Thymus (tissue), 11 donors: ENCODE results near the gene PLEKHA6. TPM values are rescaled to one million over a fixed set of nuclear protein-coding genes. Genes with fewer than 3 reads are reported as not detected.
"Not testable (repeated sequence)": the region's sequence is repeated elsewhere in the genome, so short reads cannot be mapped to it uniquely, and the experiment has no call there.

ENCODE experiments used
- DNase-seq, 9 donors: peaks; one replicate each; pipeline ENCODE4 v3.0.0-alpha.2; 2013; ENCODE audit warnings: low spot score in 9 of 9, low read depth in 6 of 9, missing footprints in 1 of 9
- H3K27ac ChIP-seq, 2 donors: one replicate each; pipeline ENCODE4 v1.5.1; 2013; ENCODE audit warnings: control low read depth in 1 of 2, low read depth in 1 of 2, low read length in 1 of 2, mild to moderate bottlenecking in 1 of 2, moderate library complexity in 1 of 2
- H3K27me3 ChIP-seq, 2 donors: one replicate each; pipeline ENCODE4 v1.5.1; 2013; ENCODE audit warnings: low read length in 1 of 2; ENCODE audit not compliant: control insufficient read depth in 2 of 2, insufficient read depth in 1 of 2
- H3K36me3 ChIP-seq, 2 donors: one replicate each; pipeline ENCODE4 v1.5.1; 2013; ENCODE audit warnings: low read length in 1 of 2, mild to moderate bottlenecking in 1 of 2, moderate library complexity in 1 of 2; ENCODE audit not compliant: control insufficient read depth in 2 of 2, insufficient read depth in 2 of 2
- H3K4me1 ChIP-seq, 2 donors: one replicate each; pipeline ENCODE4 v1.5.1; 2013; ENCODE audit warnings: low read length in 2 of 2; ENCODE audit not compliant: control insufficient read depth in 2 of 2, insufficient read depth in 2 of 2
- H3K4me3 ChIP-seq, 2 donors: one replicate each; pipeline ENCODE4 v1.5.1; 2013; ENCODE audit warnings: low read length in 2 of 2, control low read depth in 1 of 2, mild to moderate bottlenecking in 1 of 2
- H3K9me3 ChIP-seq, 2 donors: one replicate each; pipeline ENCODE4 v1.5.1; 2013; ENCODE audit warnings: low read length in 1 of 2, mild to moderate bottlenecking in 1 of 2; ENCODE audit not compliant: control insufficient read depth in 2 of 2, insufficient read depth in 1 of 2
- WGBS: extraction: QIAGEN DNeasy Blood & Tissue Kit; methylation state at CpG from one replicate; pipeline ENCODE4 v1.1.7; 2013; 5-methylcytosine and 5-hydroxymethylcytosine counted together
- polyA plus RNA-seq: library from polyadenylated mRNA; stranded (reverse); fragments of 200-250 nt; gene quantifications from one replicate; pipeline ENCODE4 v1.2.3, GENCODE V29; 2013
- total RNA-seq: library from RNA; stranded (reverse); fragments of 120-200 nt; gene quantifications from one replicate; pipeline ENCODE4 v1.2.4, GENCODE V29; 2013
- donor health status: healthy.

Gene PLEKHA6
- total and polyA plus RNA-seq, 2 donors = 0.47 to 1.4 TPM

DNA sequence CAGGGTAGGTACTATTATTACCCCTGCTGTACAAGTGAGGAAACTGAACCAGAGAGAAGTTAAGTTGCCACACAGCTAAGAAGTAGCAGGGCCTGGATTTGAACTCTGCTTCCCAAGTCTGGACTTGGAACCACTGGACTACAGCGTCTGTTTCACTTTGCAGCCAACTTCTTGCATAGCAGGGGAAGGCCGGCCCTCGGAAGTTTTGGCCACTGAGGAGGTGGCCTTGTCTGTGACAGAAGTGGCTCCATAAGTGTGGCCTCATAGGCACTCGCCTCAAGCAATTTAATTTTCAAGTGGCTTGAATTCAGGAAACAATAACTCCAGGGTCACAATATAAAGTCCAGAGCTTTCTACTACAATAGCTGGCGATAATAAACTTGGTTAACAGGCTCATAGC lies 41.4 kb downstream of the PLEKHA6 start:
- no peaks in the 10 kb centered on the region for H3K27me3 ChIP-seq
- no peak overlapping the region for H3K27ac ChIP-seq
- H3K4me3 ChIP-seq = no peak overlapping the region
- no peaks in the 10 kb centered on the region for H3K4me1 ChIP-seq
- no peaks in the 10 kb centered on the region for H3K36me3 ChIP-seq
- DNase-seq = no peak
- no peaks in the 10 kb centered on the region for H3K9me3 ChIP-seq
- WGBS = 96% methylated on average over 5 of the region's 5 CpGs

- Histone ChIP-seq H3K27me3 (no peaks in the 10 kb centered on the region), H3K4me3 (no peak overlapping the region), H3K9me3 (no peaks in the 10 kb centered on the region), H3K36me3 (no peaks in the 10 kb centered on the region), H3K4me1 (no peaks in the 10 kb centered on the region), H3K27ac (no peak overlapping the region)
- WGBS = 94% methylated on average over 5 of the region's 5 CpGs
- no peak for DNase-seq
Measured at GRCh38 chr1:204317170-204317569, 42.6 kb downstream of the PLEKHA6 start.

DNA sequence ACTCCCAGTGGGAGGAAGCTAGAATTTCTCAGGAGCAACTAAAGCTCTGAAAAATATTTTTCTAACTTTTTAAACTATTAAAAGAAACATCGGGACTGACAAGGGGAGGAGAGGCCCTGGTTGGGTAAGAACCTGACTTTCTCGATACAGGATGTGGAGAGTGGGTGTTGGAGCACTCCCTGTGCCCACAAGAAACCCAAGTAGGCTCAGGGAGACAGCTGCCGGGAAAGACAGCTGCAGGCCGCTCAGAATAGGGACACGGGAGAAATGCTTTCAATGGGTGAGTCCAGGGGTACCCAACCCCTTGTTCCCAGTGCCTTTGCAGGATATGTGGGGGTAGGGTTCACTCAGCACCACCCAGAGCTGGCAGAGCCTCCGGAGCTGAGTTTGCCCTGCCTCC lies 43.6 kb downstream of the PLEKHA6 start:
- no peak overlapping the region for H3K4me3 ChIP-seq
- DNase-seq = no peak

GRCh38 chr1:204314893-204315658 lies 44.7 kb downstream of the PLEKHA6 start:
- Histone ChIP-seq H3K36me3 (no peaks in the 10 kb centered on the region), H3K4me1 (no peaks in the 10 kb centered on the region), H3K9me3 (no peaks in the 10 kb centered on the region), H3K27me3 (no peaks in the 10 kb centered on the region), H3K4me3 (no peak overlapping the region), H3K27ac (no peak overlapping the region)
- no peak for DNase-seq
- 91% methylated on average over 12 of the region's 12 CpGs for WGBS

More for the DNA sequence above, 43.6 kb downstream of the PLEKHA6 start:
- Histone ChIP-seq H3K27ac (no peak overlapping the region), H3K27me3 (no peaks in the 10 kb centered on the region), H3K9me3 (no peaks in the 10 kb centered on the region), H3K4me1 (no peaks in the 10 kb centered on the region), H3K36me3 (no peaks in the 10 kb centered on the region)
- WGBS = 46% methylated on average over 6 of the region's 6 CpGs

DNA sequence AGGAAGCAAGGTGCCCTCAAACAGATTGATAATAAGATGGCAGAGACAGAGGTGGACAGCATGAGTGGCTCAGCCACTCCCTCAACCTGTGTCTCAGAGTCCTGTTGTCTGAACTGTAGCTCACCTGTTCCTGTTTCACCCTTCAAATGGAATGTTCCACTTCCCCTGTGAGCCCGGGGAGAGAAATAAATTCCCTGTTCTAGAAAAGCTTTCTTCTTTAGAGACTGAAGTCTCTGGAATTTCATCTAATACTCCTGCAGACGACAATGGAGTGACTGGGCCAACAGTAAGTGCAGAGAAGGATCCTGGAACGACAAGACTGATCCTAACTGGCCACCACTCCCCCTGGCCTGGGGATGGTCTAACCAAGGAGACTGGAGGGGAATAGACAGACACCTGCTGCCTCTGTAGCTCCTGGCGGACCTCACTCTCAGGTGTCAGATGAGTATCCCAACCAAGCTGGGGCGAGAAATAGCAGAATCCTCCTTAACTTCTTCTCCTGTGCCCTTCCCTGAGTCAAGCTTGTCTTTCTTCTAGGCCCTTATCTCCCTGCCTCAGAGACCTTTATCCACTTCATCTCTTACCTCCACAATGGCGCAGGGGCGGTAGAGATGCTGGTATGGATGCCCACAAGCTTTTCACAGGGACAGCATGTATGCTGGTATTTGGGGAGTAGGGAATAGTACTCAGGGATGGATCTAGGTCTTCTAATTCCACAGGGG lies 45.4 kb downstream of the PLEKHA6 start:
- Histone ChIP-seq H3K4me3 (no peak overlapping the region), H3K36me3 (no peaks in the 10 kb centered on the region), H3K9me3 (no peaks in the 10 kb centered on the region), H3K27ac (no peak overlapping the region), H3K27me3 (no peaks in the 10 kb centered on the region), H3K4me1 (no peaks in the 10 kb centered on the region)
- peak in 1 of 9 donors; percentile 23 for DNase-seq
- WGBS = 83% methylated on average over 7 of the region's 7 CpGs

- Histone ChIP-seq H3K27me3 (no peaks in the 10 kb centered on the region), H3K27ac (no peak overlapping the region), H3K9me3 (no peaks in the 10 kb centered on the region), H3K36me3 (no peaks in the 10 kb centered on the region), H3K4me1 (no peaks in the 10 kb centered on the region), H3K4me3 (no peak overlapping the region)
- DNase-seq = no peak
- WGBS = 26% methylated on average over 4 of the region's 4 CpGs
Measured at GRCh38 chr1:204313675-204314074, 46.1 kb downstream of the PLEKHA6 start.

DNA sequence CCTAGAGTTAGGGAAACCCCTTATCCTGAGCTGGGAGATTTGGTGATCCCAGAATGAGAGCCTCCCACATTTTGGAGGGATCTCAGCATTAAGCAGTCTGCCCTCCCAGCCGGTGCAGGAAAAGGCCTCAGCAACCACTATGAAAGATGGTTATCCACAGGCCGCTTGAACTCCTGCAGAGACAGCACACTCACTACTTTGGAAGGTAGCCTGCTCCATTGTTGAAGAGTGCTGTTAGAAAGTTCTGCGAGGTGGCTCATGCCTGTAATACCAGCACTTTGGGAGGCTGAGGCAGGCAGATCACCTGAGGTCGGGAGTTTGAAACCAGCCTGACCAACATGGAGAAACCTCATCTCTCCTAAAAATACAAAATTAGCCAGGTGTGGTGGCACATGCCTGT lies 48.8 kb downstream of the PLEKHA6 start:
- H3K27me3 ChIP-seq, H3K4me1 ChIP-seq, H3K4me3 ChIP-seq, H3K36me3 ChIP-seq, H3K27ac ChIP-seq, DNase-seq, H3K9me3 ChIP-seq: not testable (repeated sequence)
- WGBS = 97% methylated on average over 4 of the region's 4 CpGs

DNA sequence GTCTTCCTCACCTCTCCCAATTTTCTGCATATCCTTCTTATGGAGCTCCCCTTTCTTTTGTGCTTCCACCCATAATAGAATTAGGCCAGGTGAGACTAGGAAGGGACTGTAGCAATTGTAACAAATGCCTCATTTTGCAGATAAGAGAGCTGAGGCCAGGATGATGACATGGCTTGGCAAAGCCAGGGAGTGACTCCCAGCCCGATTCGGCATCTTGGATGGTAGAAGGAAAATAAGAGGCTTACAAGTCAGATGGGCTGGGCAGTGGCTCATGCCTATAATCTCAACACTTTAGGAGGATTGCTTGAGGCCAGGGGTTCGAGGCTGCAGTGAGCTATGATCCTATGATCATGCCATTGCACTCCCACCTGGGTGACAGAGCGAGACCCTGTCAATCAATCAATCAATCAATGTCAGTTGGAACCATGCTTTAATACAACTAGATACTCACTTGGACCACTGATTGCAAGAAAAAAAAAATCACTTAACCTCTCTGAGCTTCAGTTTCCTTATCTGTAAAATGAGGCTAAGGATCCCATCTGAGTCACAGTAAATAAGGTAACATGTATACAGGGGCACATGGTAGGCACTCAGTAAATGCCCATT lies 51.6 kb downstream of the PLEKHA6 start:
- H3K4me1 ChIP-seq = peaks cover 0 to 2% of the 10 kb centered on the region in 2 donors
- H3K36me3 ChIP-seq = no peaks in the 10 kb centered on the region
- no peaks in the 10 kb centered on the region for H3K27me3 ChIP-seq
- no peak for DNase-seq
- 92% methylated on average over 4 of the region's 4 CpGs for WGBS
- no peak overlapping the region for H3K4me3 ChIP-seq
- no peak overlapping the region for H3K27ac ChIP-seq
- no peaks in the 10 kb centered on the region for H3K9me3 ChIP-seq

DNA sequence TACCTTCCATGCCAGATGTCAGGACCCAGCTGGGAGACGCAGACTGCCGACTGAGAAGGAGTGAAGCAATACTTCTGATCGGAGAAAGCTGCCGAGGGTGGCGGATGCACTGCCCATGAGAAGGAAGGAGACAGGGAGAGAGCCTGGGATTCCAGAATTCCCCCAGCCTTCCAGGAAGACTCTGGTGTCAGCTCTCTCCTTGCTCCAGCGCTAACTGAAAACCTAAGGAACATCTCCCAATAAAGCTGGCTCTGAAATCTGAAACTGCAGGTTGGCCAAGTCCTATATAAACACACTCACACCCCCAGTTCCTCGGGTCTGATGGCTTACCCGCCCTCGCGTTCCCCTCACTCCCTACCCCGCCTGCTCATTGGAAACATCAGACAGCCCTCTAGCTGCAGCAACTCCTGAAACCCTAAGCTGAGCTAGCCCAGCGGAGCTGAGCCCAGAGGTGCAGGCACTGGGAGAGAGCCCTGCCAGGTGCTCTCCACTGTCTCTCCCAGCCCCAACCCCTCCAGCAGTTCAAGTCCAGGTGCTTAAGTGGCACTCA lies 52.3 kb downstream of the PLEKHA6 start:
- H3K4me1 ChIP-seq = peaks cover 0 to 2% of the 10 kb centered on the region in 2 donors
- no peaks in the 10 kb centered on the region for H3K9me3 ChIP-seq
- H3K4me3 ChIP-seq = no peak overlapping the region
- 93% methylated on average over 12 of the region's 12 CpGs for WGBS
- no peak for DNase-seq
- H3K36me3 ChIP-seq = no peaks in the 10 kb centered on the region
- H3K27ac ChIP-seq = no peak overlapping the region
- no peaks in the 10 kb centered on the region for H3K27me3 ChIP-seq
